EL (cell line): ENCODE data around the gene KCNC2.

Experiments used
- DNase-seq: peaks from one replicate; pipeline ENCODE4 v3.0.0-alpha.2; 2016

Gene KCNC2

DNA sequence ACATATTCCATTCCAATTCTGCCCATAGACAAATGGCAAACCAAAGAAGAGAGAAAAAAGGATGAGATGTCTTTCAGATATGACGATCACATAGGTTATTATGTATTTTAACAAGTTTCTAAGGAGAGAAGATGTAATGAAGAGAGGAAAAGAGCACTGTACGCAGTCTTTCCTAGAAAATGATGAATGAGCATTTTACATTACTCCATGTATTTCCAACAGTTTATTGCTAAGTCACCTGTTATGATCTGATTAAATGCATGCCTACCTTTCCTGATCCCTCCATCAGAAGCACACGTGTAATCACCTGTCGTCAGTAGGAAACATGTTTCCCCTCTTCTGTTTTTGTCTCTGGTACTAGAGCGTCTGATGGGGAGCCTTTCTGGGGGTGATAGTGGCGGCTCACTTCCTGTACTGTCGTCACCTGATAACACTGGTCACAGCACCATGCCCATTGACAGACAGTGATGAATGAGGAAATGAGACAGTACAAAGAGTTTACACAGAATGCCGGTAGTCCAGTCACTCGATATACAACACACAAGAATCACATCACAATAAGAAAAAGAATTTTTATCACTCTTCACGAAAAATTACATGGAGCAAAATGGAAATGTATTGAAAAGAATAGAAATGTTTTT, 161.6 kb downstream of the KCNC2 start:
- no peak for DNase-seq

DNA sequence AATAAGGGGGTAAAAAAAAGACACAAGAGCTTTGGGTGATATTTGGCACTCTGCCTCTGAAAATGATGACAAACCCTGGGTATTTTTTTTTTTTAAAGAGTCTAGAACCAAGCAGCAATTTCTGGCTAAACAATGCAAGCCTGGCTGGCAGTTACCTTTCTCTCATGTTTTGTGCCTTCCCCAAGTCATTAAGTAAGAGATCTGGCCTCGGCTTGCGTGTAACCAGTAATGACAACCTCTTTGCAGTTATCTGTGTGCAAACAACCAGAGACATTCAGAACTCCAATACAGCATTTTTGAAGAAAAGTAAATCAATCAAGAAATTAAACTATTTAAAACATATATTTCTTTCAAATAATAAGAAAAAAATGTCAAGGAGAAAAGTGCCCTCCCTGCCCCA, 167.5 kb downstream of the KCNC2 start:
- DNase-seq = no peak

DNA sequence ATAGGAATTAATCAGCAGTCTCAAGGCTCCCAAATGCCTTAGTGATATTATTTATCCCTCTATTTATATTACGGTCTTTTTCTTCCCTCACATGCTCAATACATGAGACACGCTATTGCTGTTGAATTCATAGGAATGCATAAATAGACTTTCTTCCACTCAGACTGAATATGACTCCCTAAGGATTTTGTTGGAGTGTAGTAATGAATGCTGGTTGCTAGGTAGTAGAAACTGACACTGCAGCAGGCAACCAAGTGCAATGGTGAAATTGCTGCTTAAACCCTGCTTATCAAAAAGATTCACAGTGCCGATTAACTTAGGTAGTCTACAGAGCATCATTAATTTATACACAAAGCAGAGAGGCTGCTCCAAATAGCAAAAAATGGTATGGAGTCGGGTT, 168.2 kb downstream of the KCNC2 start:
- no peak for DNase-seq

DNA sequence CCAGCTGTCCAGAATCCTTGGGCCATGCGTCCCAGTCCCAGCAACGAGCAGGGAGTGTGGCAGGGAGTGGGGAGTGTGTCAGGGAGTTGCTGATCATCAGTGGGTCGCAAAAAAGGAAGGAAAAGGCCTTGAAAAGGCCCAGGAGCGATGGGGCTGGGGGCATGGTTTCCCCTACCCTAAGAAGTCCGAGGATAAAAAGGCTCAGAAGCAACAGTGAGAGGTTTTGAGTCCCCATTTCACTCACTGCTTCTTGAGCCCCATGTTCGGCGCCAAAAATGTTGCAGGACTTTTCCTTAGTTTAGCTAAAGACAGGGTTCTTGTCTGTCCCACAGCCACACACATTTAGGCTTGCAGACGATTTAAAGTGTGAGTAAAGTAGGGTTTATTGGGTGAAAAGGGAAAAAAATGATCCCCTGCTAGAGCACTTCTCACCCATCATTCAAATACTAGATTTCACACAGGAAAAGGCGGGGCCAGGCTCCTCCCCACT, 189.5 kb downstream of the KCNC2 start:
- peak; percentile 2 for DNase-seq

DNA sequence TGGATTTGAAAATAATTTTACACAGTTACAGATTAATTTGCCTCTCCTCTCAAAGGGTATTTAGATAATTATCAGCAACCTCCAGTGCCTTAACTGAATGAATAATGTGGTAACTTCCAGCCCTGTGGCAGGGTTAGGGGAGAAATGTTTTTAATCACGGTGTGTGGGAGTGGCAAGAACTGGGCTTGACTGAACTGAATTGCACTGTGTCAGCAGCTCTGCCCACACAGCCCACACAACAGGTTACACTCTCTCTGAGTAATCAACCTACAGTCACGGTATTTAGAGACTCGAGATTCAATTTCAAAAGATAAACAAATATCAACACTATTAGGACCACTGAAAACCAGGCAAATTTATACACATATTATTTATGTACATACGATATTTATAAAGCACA, 198.5 kb downstream of the KCNC2 start:
- no peak for DNase-seq

DNA sequence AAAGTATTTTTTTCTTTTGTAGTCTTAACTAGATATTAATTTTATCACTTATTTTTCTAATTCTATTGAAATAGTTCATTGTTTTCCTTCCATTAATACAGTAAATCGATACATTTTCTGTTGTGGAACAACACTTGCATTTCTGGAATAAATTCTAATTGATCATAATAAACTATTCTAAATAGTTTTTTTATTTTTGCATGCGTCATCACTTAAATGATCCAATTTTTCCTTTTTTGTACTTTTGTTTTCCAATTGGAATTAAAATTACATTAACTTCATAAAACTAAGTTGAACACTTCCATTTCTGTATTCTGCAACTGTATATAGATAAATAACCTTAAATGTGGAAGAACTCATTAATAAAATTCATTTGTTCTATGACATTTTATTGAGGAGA, 202.5 kb downstream of the KCNC2 start:
- DNase-seq = no peak

DNA sequence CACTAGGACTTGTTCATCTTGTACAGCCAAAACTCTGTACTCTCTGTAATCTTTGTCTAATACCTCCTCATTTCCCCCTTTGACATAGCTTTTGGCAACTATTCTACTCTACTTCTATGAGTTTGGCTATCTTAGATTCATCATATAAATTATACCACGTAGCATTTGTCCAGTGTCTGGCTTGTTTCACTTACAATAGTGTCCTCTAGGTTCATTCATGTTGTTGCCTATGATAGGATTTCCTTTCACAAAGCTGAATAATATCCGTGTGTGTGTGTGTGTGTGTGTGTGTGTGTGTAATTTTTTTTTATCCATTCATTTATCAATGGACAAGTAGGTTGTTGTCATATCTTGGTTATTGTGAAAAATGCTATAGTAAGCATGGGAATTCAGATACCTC, 209.5 kb downstream of the KCNC2 start:
- DNase-seq = no peak

DNA sequence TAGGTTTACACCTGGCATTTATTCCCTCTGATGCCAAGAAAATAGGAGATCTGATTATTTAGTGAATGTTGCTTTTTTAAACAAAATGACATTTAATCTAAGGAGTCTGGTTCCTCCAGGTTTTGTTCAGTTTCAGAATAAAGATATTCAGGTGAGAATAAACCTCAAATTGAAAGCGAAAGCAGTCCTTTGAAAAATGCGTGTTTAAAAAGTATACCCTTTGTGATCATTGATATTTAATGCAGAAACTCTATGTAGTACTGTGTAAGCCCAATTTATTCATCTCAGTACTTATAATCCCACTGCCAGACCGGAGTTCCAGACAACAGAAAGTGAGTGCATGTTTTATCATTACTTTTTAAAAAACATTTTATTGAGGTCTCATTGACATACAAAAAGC, 210.2 kb downstream of the KCNC2 start:
- no peak for DNase-seq
